GM23338 (cell line): ENCODE measurements around the gene PPP1R2. TPM values are rescaled to one million over a fixed set of nuclear protein-coding genes. Genes with fewer than 3 reads are reported as not detected.

Source experiments
- ATAC-seq: fragments of 200-7000 bp; cut with Tn5 transposase; 3 replicates; pipeline ENCODE4 v1.9.1; 2020
- DNase-seq: peaks from one replicate; pipeline ENCODE4 v3.0.0-alpha.2; 2015; ENCODE audit warnings: low spot score
- H2AFZ ChIP-seq: fragments of 200-600 bp; sonication (generic); 2 replicates; pipeline ENCODE4 v1.8.0; 2016; ENCODE audit warnings: antibody characterized with exemption, mild to moderate bottlenecking, moderate library complexity
- H3F3A ChIP-seq: fragments of 200-600 bp; sonication (generic); replicated peaks from 2 replicates; pipeline ENCODE4 v1.8.0; 2017; ENCODE audit warnings: antibody characterized with exemption, mixed run types, low read depth
- H3K27ac ChIP-seq: fragments of 200-600 bp; sonication (generic); 2 replicates; pipeline ENCODE4 v1.6.1; 2016; ENCODE audit warnings: low read depth
- H3K27me3 ChIP-seq: fragments of 200-600 bp; sonication (generic); 2 replicates; pipeline ENCODE4 v1.8.0; 2016; ENCODE audit warnings: mild to moderate bottlenecking, mixed run types, moderate library complexity; ENCODE audit not compliant: insufficient read depth
- H3K36me3 ChIP-seq: fragments of 200-600 bp; sonication (generic); 2 replicates; pipeline ENCODE4 v1.8.0; 2016; ENCODE audit warnings: mild to moderate bottlenecking; ENCODE audit not compliant: insufficient read depth
- H3K4me1 ChIP-seq: fragments of 200-600 bp; sonication (generic); 2 replicates; pipeline ENCODE4 v1.8.0; 2016; ENCODE audit warnings: mild to moderate bottlenecking, moderate library complexity; ENCODE audit not compliant: insufficient read depth
- H3K4me2 ChIP-seq: fragments of 200-600 bp; sonication (generic); 2 replicates; pipeline ENCODE4 v1.7.1; 2017; ENCODE audit warnings: mixed run types
- H3K4me3 ChIP-seq: fragments of 200-600 bp; sonication (generic); 2 replicates; pipeline ENCODE4 v1.6.1; 2016; ENCODE audit warnings: mixed run types
- H3K79me2 ChIP-seq: fragments of 200-600 bp; sonication (generic); replicated peaks from 2 replicates; pipeline ENCODE4 v1.8.0; 2017; ENCODE audit warnings: mild to moderate bottlenecking; ENCODE audit not compliant: insufficient read depth
- H3K9me2 ChIP-seq: fragments of 200-600 bp; sonication (generic); 2 replicates; pipeline ENCODE4 v1.8.0; 2017; ENCODE audit not compliant: insufficient read depth
- H4K20me1 ChIP-seq: fragments of 200-600 bp; sonication (generic); replicated peaks from 2 replicates; pipeline ENCODE4 v1.8.0; 2017; ENCODE audit warnings: mild to moderate bottlenecking; ENCODE audit not compliant: insufficient read depth
- H3K27ac Mint-ChIP-seq: 2 replicates; pipeline ENCODE4 v1.8.0; 2020; ENCODE audit warnings: inconsistent platforms, mild to moderate bottlenecking, moderate library complexity, mixed read lengths
- H3K27me3 Mint-ChIP-seq: 3 replicates; pipeline ENCODE4 v1.8.0; 2022; ENCODE audit warnings: low read depth, mild to moderate bottlenecking, moderate library complexity, mixed read lengths, inconsistent platforms; ENCODE audit not compliant: insufficient read depth, poor library complexity
- H3K36me3 Mint-ChIP-seq: 3 replicates; pipeline ENCODE4 v1.8.0; 2021; ENCODE audit warnings: low read depth, mild to moderate bottlenecking, inconsistent platforms, moderate library complexity, mixed read lengths
- H3K4me1 Mint-ChIP-seq: 3 replicates; pipeline ENCODE4 v1.8.0; 2020; ENCODE audit warnings: mild to moderate bottlenecking, inconsistent platforms, mixed read lengths
- H3K4me3 Mint-ChIP-seq: 3 replicates; pipeline ENCODE4 v1.8.0; 2021; ENCODE audit warnings: moderate library complexity, mild to moderate bottlenecking, inconsistent platforms, mixed read lengths
- H3K9me3 Mint-ChIP-seq: 3 replicates; pipeline ENCODE4 v1.8.0; 2020; ENCODE audit warnings: moderate library complexity, mild to moderate bottlenecking, inconsistent platforms, mixed read lengths
- CREB1 ChIP-seq: fragments of 250-450 bp; sonication (Bioruptor Pico); IDR thresholded peaks from 2 replicates; pipeline ENCODE4 v1.5.0; 2020; ENCODE audit warnings: low read depth, mild to moderate bottlenecking, moderate library complexity
- EZH2 ChIP-seq: fragments of 200-600 bp; sonication (generic); IDR thresholded peaks from one replicate; pipeline ENCODE4 v1.8.0; 2017; ENCODE audit warnings: antibody characterized with exemption, mild to moderate bottlenecking, low read depth; ENCODE audit not compliant: unreplicated experiment
- EZH2phosphoT487 ChIP-seq: fragments of 200-600 bp; sonication (generic); IDR thresholded peaks from one replicate; pipeline ENCODE4 v1.8.1; 2018; ENCODE audit warnings: antibody characterized with exemption; ENCODE audit not compliant: unreplicated experiment
- JUNB ChIP-seq: IDR thresholded peaks from one replicate; pipeline ENCODE4 v1.6.1; 2016; ENCODE audit warnings: antibody characterized with exemption; ENCODE audit not compliant: unreplicated experiment
- NANOG ChIP-seq: IDR thresholded peaks from 2 replicates; pipeline ENCODE4 v1.6.1; 2016; ENCODE audit warnings: antibody characterized with exemption, borderline replicate concordance
- POLR2AphosphoS5 ChIP-seq: IDR thresholded peaks from 2 replicates; pipeline ENCODE4 v1.6.1; 2016; ENCODE audit warnings: antibody characterized with exemption, low read depth
- STAT1 ChIP-seq: IDR thresholded peaks from one replicate; pipeline ENCODE4 v1.6.1; 2016; ENCODE audit warnings: antibody characterized with exemption; ENCODE audit not compliant: unreplicated experiment
- ZNF114 ChIP-seq: fragments of 250-450 bp; sonication (Bioruptor Pico); IDR thresholded peaks from 2 replicates; pipeline ENCODE4 v1.5.0; 2020; ENCODE audit warnings: mild to moderate bottlenecking, moderate library complexity
- ZNF331 ChIP-seq: fragments of 250-450 bp; sonication (Bioruptor Pico); IDR thresholded peaks from 2 replicates; pipeline ENCODE4 v1.5.0; 2020; ENCODE audit warnings: low read depth, mild to moderate bottlenecking, moderate library complexity
- polyA plus RNA-seq: library from polyadenylated mRNA; unstranded; fragments of >200 nt; fragmentation: Nextera tagmentation; extraction: Ambion mirVana; gene quantifications from 2 replicates; pipeline ENCODE4 v1.2.1, GENCODE V29; 2016
- total RNA-seq: library from RNA; depleted of rRNA; stranded (reverse); fragments of >200 nt; shearing (Covaris generic); gene quantifications from 2 replicates; pipeline ENCODE4 v1.2.3, GENCODE V29; 2014
- TF ChIP-seq, protein P1 (sequence below): fragments of 250-450 bp; sonication (Bioruptor Pico); IDR thresholded peaks from 2 replicates; pipeline ENCODE4 v1.5.0; 2020; ENCODE audit warnings: mild to moderate bottlenecking, moderate library complexity
- TF ChIP-seq, protein P2 (sequence below): IDR thresholded peaks from 2 replicates; pipeline ENCODE4 v1.6.1; 2016; ENCODE audit warnings: antibody characterized with exemption
- TF ChIP-seq, protein P3 (sequence below): IDR thresholded peaks from one replicate; pipeline ENCODE4 v1.6.1; 2018; ENCODE audit warnings: antibody characterized with exemption; ENCODE audit not compliant: unreplicated experiment
- TF ChIP-seq, protein P4 (sequence below), 2 experiments: fragments of 200-600 bp in 1 of 2; sonication (generic) in 1 of 2; conservative IDR thresholded peaks; 2 replicates each; pipeline versions ENCODE4 v1.5.1 to v1.6.1; 2016 to 2017; ENCODE audit warnings: antibody characterized with exemption in 2 of 2, low read depth in 2 of 2, mild to moderate bottlenecking in 2 of 2, moderate library complexity in 1 of 2

Gene PPP1R2
- total and polyA plus RNA-seq, 2 experiments from 2014 or later: 45.9 to 46.8 TPM

DNA sequence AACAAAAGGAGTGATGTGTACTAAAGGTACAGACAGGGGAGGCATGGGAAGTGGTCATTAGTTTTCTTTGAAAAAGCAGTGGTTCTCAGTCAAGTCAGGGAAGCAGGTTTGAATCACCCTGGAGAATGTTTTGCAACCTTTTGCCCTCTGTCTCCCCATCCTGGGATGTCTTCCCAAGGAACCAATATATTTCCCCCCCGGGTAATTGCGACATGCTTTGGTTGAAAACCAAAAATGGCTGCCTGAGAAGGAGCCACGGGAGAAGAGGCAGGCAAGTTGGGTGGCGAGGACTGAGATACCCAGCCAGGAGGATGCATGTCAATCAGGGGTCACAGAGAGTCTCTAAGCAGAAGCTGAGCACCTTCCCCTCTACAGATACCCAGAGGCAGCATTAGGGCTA, 20.2 kb upstream of the PPP1R2 start:
- no peaks in the 10 kb centered on the region for H3K9me2 ChIP-seq
- Mint-ChIP-seq H3K27me3 (peaks cover 6% of the 10 kb centered on the region), H3K4me1 (peaks cover 6% of the 10 kb centered on the region), H3K9me3 (no peaks in the 10 kb centered on the region), H3K36me3 (no peaks in the 10 kb centered on the region), H3K4me3 (no peak overlapping the region), H3K27ac (no peak overlapping the region)
- no peak for TF ChIP-seq ZNF331 (CRISPR knock-in tag)
- no peak for TF ChIP-seq NANOG
- TF ChIP-seq POLR2AphosphoS5: no peak
- TF ChIP-seq, protein P1, sequence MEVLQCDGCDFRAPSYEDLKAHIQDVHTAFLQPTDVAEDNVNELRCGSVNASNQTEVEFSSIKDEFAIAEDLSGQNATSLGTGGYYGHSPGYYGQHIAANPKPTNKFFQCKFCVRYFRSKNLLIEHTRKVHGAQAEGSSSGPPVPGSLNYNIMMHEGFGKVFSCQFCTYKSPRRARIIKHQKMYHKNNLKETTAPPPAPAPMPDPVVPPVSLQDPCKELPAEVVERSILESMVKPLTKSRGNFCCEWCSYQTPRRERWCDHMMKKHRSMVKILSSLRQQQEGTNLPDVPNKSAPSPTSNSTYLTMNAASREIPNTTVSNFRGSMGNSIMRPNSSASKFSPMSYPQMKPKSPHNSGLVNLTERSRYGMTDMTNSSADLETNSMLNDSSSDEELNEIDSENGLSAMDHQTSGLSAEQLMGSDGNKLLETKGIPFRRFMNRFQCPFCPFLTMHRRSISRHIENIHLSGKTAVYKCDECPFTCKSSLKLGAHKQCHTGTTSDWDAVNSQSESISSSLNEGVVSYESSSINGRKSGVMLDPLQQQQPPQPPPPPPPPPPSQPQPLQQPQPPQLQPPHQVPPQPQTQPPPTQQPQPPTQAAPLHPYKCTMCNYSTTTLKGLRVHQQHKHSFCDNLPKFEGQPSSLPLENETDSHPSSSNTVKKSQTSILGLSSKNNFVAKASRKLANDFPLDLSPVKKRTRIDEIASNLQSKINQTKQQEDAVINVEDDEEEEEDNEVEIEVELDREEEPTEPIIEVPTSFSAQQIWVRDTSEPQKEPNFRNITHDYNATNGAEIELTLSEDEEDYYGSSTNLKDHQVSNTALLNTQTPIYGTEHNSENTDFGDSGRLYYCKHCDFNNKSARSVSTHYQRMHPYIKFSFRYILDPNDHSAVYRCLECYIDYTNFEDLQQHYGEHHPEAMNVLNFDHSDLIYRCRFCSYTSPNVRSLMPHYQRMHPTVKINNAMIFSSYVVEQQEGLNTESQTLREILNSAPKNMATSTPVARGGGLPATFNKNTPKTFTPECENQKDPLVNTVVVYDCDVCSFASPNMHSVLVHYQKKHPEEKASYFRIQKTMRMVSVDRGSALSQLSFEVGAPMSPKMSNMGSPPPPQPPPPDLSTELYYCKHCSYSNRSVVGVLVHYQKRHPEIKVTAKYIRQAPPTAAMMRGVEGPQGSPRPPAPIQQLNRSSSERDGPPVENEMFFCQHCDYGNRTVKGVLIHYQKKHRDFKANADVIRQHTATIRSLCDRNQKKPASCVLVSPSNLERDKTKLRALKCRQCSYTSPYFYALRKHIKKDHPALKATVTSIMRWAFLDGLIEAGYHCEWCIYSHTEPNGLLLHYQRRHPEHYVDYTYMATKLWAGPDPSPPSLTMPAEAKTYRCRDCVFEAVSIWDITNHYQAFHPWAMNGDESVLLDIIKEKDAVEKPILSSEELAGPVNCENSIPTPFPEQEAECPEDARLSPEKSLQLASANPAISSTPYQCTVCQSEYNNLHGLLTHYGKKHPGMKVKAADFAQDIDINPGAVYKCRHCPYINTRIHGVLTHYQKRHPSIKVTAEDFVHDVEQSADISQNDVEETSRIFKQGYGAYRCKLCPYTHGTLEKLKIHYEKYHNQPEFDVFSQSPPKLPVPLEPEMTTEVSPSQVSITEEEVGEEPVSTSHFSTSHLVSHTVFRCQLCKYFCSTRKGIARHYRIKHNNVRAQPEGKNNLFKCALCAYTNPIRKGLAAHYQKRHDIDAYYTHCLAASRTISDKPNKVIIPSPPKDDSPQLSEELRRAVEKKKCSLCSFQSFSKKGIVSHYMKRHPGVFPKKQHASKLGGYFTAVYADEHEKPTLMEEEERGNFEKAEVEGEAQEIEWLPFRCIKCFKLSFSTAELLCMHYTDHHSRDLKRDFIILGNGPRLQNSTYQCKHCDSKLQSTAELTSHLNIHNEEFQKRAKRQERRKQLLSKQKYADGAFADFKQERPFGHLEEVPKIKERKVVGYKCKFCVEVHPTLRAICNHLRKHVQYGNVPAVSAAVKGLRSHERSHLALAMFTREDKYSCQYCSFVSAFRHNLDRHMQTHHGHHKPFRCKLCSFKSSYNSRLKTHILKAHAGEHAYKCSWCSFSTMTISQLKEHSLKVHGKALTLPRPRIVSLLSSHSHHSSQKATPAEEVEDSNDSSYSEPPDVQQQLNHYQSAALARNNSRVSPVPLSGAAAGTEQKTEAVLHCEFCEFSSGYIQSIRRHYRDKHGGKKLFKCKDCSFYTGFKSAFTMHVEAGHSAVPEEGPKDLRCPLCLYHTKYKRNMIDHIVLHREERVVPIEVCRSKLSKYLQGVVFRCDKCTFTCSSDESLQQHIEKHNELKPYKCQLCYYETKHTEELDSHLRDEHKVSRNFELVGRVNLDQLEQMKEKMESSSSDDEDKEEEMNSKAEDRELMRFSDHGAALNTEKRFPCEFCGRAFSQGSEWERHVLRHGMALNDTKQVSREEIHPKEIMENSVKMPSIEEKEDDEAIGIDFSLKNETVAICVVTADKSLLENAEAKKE (CRISPR knock-in tag): no peak
- TF ChIP-seq CREB1 (CRISPR knock-in tag): no peak
- no peak for TF ChIP-seq JUNB
- no peak for TF ChIP-seq EZH2phosphoT487
- TF ChIP-seq, protein P2, sequence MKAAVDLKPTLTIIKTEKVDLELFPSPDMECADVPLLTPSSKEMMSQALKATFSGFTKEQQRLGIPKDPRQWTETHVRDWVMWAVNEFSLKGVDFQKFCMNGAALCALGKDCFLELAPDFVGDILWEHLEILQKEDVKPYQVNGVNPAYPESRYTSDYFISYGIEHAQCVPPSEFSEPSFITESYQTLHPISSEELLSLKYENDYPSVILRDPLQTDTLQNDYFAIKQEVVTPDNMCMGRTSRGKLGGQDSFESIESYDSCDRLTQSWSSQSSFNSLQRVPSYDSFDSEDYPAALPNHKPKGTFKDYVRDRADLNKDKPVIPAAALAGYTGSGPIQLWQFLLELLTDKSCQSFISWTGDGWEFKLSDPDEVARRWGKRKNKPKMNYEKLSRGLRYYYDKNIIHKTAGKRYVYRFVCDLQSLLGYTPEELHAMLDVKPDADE: no peak
- TF ChIP-seq, protein P3, sequence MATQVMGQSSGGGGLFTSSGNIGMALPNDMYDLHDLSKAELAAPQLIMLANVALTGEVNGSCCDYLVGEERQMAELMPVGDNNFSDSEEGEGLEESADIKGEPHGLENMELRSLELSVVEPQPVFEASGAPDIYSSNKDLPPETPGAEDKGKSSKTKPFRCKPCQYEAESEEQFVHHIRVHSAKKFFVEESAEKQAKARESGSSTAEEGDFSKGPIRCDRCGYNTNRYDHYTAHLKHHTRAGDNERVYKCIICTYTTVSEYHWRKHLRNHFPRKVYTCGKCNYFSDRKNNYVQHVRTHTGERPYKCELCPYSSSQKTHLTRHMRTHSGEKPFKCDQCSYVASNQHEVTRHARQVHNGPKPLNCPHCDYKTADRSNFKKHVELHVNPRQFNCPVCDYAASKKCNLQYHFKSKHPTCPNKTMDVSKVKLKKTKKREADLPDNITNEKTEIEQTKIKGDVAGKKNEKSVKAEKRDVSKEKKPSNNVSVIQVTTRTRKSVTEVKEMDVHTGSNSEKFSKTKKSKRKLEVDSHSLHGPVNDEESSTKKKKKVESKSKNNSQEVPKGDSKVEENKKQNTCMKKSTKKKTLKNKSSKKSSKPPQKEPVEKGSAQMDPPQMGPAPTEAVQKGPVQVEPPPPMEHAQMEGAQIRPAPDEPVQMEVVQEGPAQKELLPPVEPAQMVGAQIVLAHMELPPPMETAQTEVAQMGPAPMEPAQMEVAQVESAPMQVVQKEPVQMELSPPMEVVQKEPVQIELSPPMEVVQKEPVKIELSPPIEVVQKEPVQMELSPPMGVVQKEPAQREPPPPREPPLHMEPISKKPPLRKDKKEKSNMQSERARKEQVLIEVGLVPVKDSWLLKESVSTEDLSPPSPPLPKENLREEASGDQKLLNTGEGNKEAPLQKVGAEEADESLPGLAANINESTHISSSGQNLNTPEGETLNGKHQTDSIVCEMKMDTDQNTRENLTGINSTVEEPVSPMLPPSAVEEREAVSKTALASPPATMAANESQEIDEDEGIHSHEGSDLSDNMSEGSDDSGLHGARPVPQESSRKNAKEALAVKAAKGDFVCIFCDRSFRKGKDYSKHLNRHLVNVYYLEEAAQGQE: no peak
- no peak for TF ChIP-seq ZNF114
- TF ChIP-seq STAT1: no peak
- TF ChIP-seq EZH2: no peak
- TF ChIP-seq, protein P4, sequence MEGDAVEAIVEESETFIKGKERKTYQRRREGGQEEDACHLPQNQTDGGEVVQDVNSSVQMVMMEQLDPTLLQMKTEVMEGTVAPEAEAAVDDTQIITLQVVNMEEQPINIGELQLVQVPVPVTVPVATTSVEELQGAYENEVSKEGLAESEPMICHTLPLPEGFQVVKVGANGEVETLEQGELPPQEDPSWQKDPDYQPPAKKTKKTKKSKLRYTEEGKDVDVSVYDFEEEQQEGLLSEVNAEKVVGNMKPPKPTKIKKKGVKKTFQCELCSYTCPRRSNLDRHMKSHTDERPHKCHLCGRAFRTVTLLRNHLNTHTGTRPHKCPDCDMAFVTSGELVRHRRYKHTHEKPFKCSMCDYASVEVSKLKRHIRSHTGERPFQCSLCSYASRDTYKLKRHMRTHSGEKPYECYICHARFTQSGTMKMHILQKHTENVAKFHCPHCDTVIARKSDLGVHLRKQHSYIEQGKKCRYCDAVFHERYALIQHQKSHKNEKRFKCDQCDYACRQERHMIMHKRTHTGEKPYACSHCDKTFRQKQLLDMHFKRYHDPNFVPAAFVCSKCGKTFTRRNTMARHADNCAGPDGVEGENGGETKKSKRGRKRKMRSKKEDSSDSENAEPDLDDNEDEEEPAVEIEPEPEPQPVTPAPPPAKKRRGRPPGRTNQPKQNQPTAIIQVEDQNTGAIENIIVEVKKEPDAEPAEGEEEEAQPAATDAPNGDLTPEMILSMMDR (conservative IDR thresholded peaks at IDR 0.05; ENCODE audit: low read depth in 2 of 2): no peak
- H3K4me1 ChIP-seq: no peaks in the 10 kb centered on the region
- H3K27ac ChIP-seq: no peak overlapping the region
- H3K79me2 ChIP-seq: no peaks in the 10 kb centered on the region
- DNase-seq (no peak), ATAC-seq (no peak)
- no peak overlapping the region for H3K4me3 ChIP-seq
- H4K20me1 ChIP-seq: 0 out of 2 replicates have a peak, but pooled peaks cover 2% of the 10 kb centered on the region
- H3F3A ChIP-seq: no peaks in the 10 kb centered on the region
- no peaks in the 10 kb centered on the region for H3K36me3 ChIP-seq
- no peak overlapping the region for H2AFZ ChIP-seq
- no peak overlapping the region for H3K4me2 ChIP-seq
- H3K27me3 ChIP-seq: no peaks in the 10 kb centered on the region
